Measurements from ENCODE around the gene PTF1A. TPM values are rescaled to one million over a fixed set of nuclear protein-coding genes. Genes with fewer than 3 reads are reported as not detected.

Gene PTF1A
- total RNA-seq, 1 donor from 2014 or later: not detected

DNA sequence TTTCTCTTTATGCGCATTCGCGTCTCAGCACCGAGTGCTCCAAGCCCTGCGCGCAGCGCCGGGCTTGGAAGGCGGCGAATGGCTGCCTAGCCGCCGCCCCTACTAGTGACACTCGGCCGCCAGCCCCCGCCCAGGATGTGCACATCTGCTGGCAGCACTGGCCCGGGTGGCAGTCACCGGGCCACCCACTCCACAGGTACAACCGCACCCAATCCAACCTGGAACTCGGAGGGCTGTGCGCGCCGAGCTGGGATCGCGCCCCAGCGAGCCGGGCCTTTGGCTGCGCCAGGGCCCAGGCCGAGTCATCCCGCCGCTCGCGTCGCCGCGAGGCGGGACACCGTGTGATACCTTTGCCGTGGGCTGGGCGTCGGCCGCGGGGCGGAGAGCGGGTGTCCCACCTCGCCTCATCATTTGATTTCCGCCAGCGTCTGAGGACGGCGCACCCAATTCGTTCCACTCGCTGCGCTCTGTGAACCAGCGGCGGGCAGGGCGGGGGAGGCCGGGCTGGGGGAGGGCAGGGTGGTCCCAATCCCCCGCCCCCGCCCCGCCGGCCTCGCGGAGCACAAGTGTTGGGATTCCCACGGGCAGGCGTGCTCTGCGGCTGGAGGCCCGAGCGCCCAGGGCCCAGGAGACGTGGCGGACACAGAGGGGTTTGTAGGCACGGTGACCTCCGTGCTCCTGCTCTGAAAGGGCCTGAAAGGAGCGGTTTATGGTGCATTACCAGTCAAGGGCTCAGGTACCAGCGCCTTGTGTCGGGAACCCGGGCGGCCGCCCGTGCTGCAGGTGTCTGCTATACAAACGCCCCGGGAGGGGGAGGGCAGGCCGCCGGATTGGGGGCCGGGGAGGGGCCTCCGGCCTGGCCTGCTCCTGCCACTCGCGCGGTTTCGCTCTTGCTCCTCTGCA, 17.8 kb upstream of the PTF1A start:
- no peaks in the 10 kb centered on the region for H3K9me3 Mint-ChIP-seq
- no peaks in the 10 kb centered on the region for H3K36me3 Mint-ChIP-seq
- H3K27ac Mint-ChIP-seq: no peak overlapping the region
- TF ChIP-seq, protein P1, sequence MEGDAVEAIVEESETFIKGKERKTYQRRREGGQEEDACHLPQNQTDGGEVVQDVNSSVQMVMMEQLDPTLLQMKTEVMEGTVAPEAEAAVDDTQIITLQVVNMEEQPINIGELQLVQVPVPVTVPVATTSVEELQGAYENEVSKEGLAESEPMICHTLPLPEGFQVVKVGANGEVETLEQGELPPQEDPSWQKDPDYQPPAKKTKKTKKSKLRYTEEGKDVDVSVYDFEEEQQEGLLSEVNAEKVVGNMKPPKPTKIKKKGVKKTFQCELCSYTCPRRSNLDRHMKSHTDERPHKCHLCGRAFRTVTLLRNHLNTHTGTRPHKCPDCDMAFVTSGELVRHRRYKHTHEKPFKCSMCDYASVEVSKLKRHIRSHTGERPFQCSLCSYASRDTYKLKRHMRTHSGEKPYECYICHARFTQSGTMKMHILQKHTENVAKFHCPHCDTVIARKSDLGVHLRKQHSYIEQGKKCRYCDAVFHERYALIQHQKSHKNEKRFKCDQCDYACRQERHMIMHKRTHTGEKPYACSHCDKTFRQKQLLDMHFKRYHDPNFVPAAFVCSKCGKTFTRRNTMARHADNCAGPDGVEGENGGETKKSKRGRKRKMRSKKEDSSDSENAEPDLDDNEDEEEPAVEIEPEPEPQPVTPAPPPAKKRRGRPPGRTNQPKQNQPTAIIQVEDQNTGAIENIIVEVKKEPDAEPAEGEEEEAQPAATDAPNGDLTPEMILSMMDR (IDR thresholded peaks at IDR 0.05; ENCODE audit: unreplicated experiment): no peak
- no peak for DNase-seq (ENCODE audit: low spot score in 2 of 2, unreplicated experiment in 2 of 2)
- H3K27me3 Mint-ChIP-seq (ENCODE audit: low read depth): peaks cover 95% of the 10 kb centered on the region
- no peak overlapping the region for H3K4me3 Mint-ChIP-seq
- H3K4me1 Mint-ChIP-seq: peaks cover 2% of the 10 kb centered on the region

DNA sequence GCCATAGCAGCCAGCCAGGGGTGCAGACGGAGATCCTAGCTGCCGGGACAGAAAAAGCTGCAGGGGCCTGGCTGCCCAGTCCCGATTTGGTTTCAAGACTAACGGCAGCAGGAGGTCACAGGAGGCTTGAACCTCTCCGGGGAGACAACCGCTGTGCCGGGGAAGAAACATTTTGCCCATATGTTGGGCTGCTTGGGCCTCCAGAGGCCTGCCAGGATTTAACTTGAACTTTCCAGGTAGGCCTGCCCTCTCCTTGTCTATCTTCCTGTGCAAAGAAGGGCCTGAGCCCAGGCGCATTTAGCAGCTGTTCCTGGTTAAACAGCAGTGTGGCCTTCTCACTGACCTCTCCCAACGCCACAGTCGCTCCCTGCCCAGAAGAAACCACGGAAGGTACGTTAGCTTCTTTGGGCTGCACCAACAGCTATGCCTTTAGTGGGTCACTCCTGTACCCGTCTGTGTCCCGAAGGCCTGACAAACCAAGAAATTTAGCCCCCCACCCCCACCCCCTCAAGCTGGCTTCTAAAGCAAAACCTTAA, 17.1 kb upstream of the PTF1A start:
- Mint-ChIP-seq H3K36me3 (no peaks in the 10 kb centered on the region), H3K4me1 (peaks cover 2% of the 10 kb centered on the region), H3K9me3 (no peaks in the 10 kb centered on the region), H3K4me3 (no peak overlapping the region), H3K27ac (no peak overlapping the region), H3K27me3 (ENCODE audit: low read depth) (peaks cover 96% of the 10 kb centered on the region)
- no peak for DNase-seq (ENCODE audit: low spot score in 2 of 2, unreplicated experiment in 2 of 2)
- TF ChIP-seq, protein P1 (IDR thresholded peaks at IDR 0.05; ENCODE audit: unreplicated experiment): no peak

DNA sequence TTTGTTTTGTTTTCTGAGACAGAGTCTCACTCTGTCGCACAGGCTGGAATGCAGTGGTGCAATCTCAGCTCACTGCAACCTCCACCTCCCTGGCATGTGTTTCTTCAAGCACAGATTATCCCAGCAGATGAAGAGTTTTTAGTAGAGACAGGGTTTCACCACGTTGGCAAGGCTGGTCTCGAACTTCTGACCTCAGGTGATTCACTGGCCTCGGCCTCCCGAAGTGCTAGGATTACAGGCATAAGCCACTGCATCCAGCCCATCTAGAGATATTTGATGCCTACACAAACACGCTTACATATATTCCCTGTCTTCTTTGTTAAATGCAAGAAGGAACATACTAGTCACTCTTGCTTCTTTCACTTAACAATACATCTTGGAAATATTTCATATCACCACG, 5.9 kb upstream of the PTF1A start:
- no peak overlapping the region for H3K27ac Mint-ChIP-seq
- H3K27me3 Mint-ChIP-seq (ENCODE audit: low read depth): peaks cover 92% of the 10 kb centered on the region
- no peak overlapping the region for H3K4me3 Mint-ChIP-seq
- TF ChIP-seq, protein P1 (IDR thresholded peaks at IDR 0.05; ENCODE audit: unreplicated experiment): no peak
- H3K9me3 Mint-ChIP-seq: no peaks in the 10 kb centered on the region
- H3K4me1 Mint-ChIP-seq: no peaks in the 10 kb centered on the region
- no peaks in the 10 kb centered on the region for H3K36me3 Mint-ChIP-seq
- no peak for DNase-seq (ENCODE audit: low spot score in 2 of 2, unreplicated experiment in 2 of 2)

DNA sequence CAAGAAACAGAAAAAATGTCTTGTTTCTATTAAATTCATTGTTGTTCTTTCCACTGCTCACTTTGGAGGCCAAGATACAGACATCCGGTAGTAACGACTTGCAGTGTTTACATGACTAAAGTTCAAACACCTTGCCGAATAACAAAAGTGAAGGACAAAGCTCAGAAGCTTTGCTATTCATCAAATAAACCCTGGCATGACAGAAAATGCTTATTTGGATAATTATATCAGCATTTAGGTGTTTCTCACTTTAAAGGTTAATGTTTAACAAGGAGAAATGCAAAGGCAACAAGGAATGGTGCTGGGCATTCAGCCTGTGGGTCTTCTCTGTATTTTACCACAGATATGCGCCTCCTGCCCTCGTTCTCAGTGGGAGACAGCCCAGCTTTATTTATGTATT, 5.4 kb upstream of the PTF1A start:
- Mint-ChIP-seq H3K4me1 (no peaks in the 10 kb centered on the region), H3K9me3 (no peaks in the 10 kb centered on the region), H3K4me3 (no peak overlapping the region), H3K36me3 (no peaks in the 10 kb centered on the region), H3K27me3 (ENCODE audit: low read depth) (peaks cover 93% of the 10 kb centered on the region), H3K27ac (no peak overlapping the region)
- TF ChIP-seq, protein P1 (IDR thresholded peaks at IDR 0.05; ENCODE audit: unreplicated experiment): no peak
- no peak for DNase-seq (ENCODE audit: low spot score in 2 of 2, unreplicated experiment in 2 of 2)

DNA sequence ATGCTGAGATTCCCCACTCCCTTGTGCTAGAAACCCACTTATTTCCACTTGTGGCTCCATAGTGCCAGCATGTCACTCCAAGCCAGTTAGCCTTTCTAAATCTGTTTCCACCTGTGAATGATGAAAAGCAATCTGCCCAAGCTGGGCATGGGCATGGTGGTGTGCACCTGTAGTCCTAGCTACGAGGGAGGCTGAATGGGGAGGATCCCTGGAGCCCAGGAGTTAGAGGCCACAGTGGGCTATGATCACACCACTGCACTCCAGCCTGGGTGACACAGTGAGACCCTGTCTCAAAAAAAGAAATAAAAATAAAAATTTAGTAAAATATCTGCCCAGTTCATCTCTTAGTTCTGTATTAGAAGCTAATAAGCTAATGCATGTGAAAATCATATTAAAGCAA, 5.0 kb upstream of the PTF1A start:
- no peaks in the 10 kb centered on the region for H3K36me3 Mint-ChIP-seq
- DNase-seq (ENCODE audit: low spot score in 2 of 2, unreplicated experiment in 2 of 2): no peak
- TF ChIP-seq, protein P1 (IDR thresholded peaks at IDR 0.05; ENCODE audit: unreplicated experiment): no peak
- no peak overlapping the region for H3K4me3 Mint-ChIP-seq
- no peaks in the 10 kb centered on the region for H3K9me3 Mint-ChIP-seq
- no peak overlapping the region for H3K27ac Mint-ChIP-seq
- no peaks in the 10 kb centered on the region for H3K4me1 Mint-ChIP-seq
- H3K27me3 Mint-ChIP-seq (ENCODE audit: low read depth): peaks cover 92% of the 10 kb centered on the region
